ENCODE measurements around the gene INSL6.

GRCh38 chr9:5144217-5144616, 41.2 kb downstream of the INSL6 start:
- TF ChIP-seq CTCF (IDR thresholded peaks at IDR 0.05) (no peak), POLR2A (IDR thresholded peaks at IDR 0.05) (no peak)

All from Peyer's patch (tissue), 4 donors.